K562 treated with DMSO at 1 percent for 4 hours (cell line): ENCODE data around the gene SPANXA2. TPM values are rescaled to one million over a fixed set of nuclear protein-coding genes. Genes with fewer than 3 reads are reported as not detected.

ENCODE experiments used
- total RNA-seq: library from RNA; unstranded; fragments of 300-600 nt; gene quantifications from 2 replicates; pipeline ENCODE4 v1.2.3, GENCODE V29; 2022; ENCODE audit not compliant: insufficient read depth

The SPANXA2 gene
- total RNA-seq = not detected in 2 replicates

GRCh38 chrX:141589408-141589807, at the start of gene SPANXA2:
TSS of gene SPANXA2 (plus strand) at chrX:141589708. CDS start at chrX:141589768, 60 bp downstream.

GRCh38 chrX:141584638-141585037, 4.9 kb upstream of the SPANXA2 start, which contains the start of gene SPANXA1:
TSS of gene SPANXA1 (minus strand) at chrX:141584738. CDS start at chrX:141584678, 60 bp downstream.

Other genes starting within 250 kb of the SPANXA2 start
- gene SPANXA1, start 5.0 kb upstream of the SPANXA2 start, total RNA-seq = not detected in 2 replicates
- not detected in 2 replicates for gene SPANXD, start 109.0 kb downstream of the SPANXA2 start, total RNA-seq
- gene MAGEC3, start 248.6 kb downstream of the SPANXA2 start, total RNA-seq = not detected in 2 replicates